Panc1 (cell line): ENCODE results near the gene FAM193A.

ENCODE experiments used
- CTCF ChIP-seq: fragments of 450-650 bp; IDR thresholded peaks from 2 replicates; pipeline ENCODE4 v1.5.1; 2017; ENCODE audit warnings: mild to moderate bottlenecking
- POLR2AphosphoS5 ChIP-seq: IDR thresholded peaks from 2 replicates; pipeline ENCODE4 v1.6.1; 2012; ENCODE audit warnings: mild to moderate bottlenecking, low read depth, low read length, moderate library complexity
- REST ChIP-seq, 2 experiments: IDR thresholded peaks; 2 replicates each; pipeline ENCODE4 v1.6.1; 2011 to 2012; ENCODE audit warnings: low read depth in 2 of 2, control low read depth in 1 of 2, low read length in 1 of 2, mild to moderate bottlenecking in 1 of 2, moderate library complexity in 1 of 2; ENCODE audit not compliant: insufficient read depth in 1 of 2
- SIN3A ChIP-seq: IDR thresholded peaks from 2 replicates; pipeline ENCODE4 v1.6.1; 2012; ENCODE audit warnings: low read depth, mild to moderate bottlenecking, low read length, moderate library complexity, borderline replicate concordance; ENCODE audit not compliant: insufficient read depth
- TCF7L2 ChIP-seq: IDR thresholded peaks from 2 replicates; pipeline ENCODE4 v1.6.1; 2011; ENCODE audit warnings: mild to moderate bottlenecking, low read depth, low read length, inconsistent platforms

- TF ChIP-seq CTCF (no peak), REST (IDR thresholded peaks at IDR 0.05; ENCODE audit: insufficient read depth in 1 of 2, low read depth in 2 of 2, low read length in 1 of 2) (no peak), POLR2AphosphoS5 (no peak), TCF7L2 (no peak), SIN3A (no peak)
These were observed 231.2 kb downstream of the FAM193A start for GRCh38 chr4:2767705-2768074.
